Stimulated activated CD4-positive, alpha-beta T cell treated with anti-CD3 and anti-CD28 coated beads, Interleukin-1b, Interleukin-23, amount 100 ng/mL, for 4 hours (primary cell): ENCODE measurements around the gene C1orf232.

Experiments
- DNase-seq, 2 donors: peaks; one replicate each; pipeline ENCODE4 v3.0.0-alpha.2; 2020; ENCODE audit warnings: low read depth in 2 of 2

C1orf232 gene

DNA sequence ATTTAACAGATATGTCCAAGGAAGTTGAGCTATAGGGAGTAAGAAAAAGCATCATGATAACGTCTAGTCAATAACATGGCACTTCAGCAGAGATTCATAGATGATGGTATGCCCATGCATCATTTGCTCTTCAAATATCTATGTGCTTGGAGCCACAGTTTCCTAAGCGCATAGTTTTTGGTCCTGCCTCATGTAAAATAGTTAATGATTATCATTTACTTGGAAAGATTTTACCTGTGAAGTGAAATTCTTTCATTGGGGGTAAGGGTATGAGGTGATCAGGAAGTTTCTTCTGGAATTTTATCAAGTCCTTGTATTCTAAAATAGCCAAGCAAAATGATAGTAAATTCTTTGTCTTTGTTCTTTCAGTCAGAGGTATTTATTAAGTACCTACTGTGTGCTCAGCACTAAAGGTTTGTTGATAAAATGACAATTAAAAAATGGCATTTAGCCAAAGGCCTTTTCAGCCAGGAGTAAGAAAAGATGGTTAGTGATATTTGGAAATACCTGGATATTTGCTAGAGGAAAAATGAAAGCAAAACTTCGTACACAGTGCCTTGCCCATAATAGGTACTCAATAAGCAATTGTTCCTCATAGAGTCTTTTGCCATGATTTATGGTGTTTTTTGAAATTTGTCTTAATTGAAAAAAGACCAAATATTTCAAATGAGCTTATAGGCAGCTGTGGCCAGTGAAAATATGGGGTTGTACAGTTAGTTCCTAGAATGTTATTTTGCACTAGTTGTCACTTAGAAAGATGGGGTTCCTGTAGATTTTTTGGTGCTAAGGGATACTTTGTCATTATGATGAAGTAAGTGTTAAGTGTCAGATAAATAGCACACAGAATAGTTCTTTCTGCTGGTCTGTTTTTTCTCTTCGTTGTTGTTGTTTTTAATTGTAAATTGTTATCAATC lies 44.1 kb downstream of the C1orf232 start:
- DNase-seq, result no peak

DNA sequence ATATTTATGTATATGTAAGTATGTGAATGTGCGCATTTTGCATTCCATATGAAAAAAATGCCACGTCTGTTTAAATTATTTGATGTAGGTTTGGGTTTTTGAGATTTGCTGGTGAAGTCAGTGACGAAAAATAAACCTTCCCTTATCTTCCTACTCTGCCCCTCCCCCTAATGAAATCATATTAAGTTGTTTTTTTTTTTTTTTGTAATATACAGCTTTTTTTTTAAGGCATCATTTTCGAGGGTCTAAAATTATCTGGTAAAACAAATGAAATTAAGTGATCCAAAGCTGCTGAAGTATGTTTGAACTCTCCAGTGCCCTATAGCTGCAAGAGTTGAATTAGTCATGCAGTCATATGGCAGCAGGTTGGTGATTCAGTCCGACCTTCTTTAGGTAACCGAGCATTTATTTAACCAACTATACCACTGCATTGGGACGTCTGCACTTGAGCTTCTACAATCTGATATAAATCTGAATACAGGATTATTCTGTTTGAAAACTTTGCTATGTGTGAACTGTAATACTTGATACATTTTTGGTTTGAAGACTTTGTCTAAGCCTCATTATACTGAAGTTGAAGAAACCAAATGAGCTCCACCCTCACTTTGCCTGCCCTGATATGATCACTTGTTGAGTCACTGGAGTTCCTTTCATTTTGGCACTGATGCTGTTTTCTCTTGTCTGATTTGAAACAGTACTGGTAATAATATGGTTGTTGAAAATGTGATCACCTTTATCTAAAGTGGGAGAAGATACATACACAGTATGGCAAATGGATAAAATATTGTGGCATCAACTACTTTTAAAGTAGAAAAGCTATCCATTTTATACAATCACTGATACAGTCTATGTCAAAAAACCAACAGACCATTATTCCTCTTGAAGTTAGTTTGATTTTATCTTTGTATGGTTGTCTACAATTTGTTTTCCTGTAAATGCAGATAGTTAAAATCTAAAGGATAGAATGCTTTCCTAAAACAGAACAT lies 45.5 kb downstream of the C1orf232 start:
- DNase-seq, result no peak

DNA sequence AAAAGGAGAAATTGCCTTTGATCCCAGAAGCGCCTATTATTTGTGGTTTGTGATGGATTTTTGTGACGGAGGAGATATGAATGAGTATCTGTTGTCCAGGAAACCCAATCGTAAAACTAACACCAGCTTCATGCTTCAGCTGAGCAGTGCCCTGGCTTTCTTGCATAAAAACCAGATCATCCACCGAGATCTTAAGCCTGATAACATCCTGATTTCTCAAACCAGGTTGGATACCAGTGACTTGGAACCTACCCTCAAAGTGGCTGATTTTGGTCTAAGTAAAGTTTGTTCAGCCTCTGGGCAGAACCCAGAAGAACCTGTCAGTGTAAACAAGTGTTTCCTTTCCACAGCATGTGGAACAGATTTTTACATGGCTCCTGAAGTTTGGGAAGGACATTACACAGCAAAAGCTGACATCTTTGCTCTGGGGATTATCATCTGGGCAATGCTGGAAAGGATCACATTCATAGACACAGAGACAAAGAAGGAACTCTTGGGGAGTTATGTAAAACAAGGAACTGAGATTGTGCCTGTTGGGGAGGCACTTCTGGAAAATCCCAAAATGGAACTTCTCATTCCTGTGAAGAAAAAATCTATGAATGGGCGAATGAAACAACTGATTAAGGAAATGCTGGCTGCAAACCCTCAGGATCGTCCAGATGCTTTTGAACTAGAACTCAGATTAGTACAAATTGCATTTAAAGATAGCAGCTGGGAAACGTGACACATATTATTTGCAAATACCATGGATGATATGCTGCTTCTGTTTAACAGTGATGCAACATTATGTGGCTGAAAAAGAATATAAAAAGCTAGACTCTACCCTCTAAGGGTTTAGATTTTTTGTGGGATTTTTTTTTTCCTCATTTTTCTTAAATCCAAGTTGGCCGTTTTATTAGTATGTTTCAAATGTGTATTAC lies 46.6 kb downstream of the C1orf232 start:
- DNase-seq, result no peak

DNA sequence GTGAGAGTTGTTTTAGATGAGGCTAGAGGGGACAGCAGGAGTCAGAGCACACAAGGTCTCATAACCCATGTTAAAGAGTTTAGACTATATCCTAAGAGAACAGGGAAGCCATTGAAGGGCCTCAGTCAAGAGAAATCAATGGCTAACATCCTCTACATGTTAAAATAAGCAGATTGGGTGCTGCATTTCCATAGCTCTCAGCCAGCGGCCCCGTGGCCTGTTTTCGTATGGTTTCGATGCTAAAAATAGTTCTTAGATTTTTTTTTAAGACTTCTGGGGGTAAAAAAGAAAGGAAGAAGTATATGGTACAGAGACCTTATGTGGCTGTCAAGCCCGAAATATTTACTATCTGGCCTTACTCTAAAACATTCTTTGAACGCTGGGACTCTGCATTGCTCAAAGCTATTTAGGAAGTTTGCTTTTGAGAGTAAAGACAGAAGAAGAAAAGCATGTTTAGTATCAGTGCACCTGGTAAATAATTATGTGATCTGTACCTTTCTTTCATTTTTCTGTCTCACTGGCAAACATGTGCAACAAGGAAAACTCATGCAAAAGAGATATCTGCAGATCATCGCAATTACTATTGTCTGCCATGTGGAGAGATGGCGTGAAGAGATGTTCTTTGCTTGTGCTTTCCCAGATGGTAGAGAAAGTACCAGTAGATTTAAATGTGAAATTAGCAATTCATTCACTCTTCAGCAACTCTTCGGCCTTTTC lies 48.7 kb downstream of the C1orf232 start:
- DNase-seq, result no peak

DNA sequence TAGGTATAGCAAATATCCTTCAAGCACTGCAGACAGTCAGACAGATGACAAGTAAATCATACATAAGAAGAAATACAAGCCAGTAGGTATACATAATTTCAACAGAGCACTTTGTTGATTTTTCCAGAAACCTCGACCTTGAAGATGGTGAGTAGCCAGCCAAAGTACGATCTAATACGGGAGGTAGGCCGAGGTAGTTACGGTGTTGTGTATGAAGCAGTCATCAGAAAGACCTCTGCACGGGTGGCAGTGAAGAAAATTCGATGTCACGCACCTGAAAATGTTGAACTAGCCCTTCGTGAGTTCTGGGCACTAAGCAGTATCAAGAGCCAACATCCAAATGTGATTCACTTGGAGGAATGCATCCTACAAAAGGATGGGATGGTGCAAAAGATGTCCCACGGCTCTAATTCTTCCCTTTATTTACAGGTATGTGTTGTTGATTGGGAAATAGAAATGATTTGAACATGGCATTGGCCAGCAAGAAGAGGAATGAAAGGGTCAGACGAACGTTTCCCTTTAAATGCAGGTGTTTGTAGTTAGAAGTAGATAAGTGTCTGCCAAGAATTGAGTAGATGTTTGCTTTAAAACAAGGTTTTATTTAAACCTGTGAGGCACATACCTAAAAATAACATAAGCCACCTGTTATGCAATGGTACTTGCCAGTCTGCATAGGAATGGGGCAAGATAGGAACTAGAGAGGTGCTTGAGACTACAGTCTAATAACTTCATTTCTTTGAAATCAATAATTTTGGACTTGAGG lies 54.4 kb downstream of the C1orf232 start:
- DNase-seq, result no peak
